Activated T-helper 1 cell treated with Interleukin-2 at 50 U/mL for 16 hours (primary cell): ENCODE data around the gene LRRC9.
"Not testable (repeated sequence)": the region's sequence is repeated elsewhere in the genome, so short reads cannot be mapped to it uniquely, and the experiment has no call there.

ENCODE experiments used
- DNase-seq: peaks from one replicate; pipeline ENCODE4 v3.0.0-alpha.2; 2020; ENCODE audit warnings: low read depth

The LRRC9 gene

DNA sequence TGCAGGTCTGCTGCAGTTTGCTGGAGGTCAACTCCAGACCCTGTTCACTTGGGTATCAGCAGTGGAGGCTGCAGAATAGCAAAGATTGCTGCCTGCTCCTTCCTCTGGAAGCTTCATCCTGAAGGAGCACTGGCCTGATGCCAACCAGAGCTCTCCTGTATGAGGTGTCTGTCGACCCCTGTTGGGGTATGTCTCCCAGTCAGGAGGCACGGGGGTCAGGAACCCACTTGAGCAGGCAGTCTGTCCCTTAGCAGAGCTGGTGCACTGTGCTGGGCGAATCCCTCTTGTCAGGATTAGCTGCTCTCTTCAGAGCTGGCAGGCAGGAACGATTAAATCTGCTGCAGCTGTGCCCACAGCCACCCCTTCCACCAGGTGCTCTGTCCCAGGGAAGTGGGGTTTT lies 37.9 kb downstream of the LRRC9 start:
- DNase-seq: not testable (repeated sequence)

DNA sequence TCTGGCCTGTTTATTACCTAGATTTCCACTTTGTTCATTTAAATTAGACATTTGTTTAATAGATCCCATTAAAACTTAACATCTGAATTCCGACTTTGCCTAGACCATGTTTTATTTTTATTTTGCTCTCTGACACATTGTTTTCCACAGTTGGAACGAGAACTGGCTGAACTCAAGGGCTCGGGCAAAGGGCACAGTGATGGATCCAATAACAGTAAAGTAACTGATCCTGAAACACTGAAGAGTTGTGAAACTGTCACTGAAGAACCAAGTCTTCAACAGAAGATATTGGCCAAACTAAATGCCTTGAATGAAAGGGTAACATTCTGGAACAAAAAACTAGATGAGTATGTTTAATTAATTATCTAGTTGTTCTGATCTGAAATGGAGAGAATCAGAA lies 39.7 kb downstream of the LRRC9 start:
- no peak for DNase-seq

DNA sequence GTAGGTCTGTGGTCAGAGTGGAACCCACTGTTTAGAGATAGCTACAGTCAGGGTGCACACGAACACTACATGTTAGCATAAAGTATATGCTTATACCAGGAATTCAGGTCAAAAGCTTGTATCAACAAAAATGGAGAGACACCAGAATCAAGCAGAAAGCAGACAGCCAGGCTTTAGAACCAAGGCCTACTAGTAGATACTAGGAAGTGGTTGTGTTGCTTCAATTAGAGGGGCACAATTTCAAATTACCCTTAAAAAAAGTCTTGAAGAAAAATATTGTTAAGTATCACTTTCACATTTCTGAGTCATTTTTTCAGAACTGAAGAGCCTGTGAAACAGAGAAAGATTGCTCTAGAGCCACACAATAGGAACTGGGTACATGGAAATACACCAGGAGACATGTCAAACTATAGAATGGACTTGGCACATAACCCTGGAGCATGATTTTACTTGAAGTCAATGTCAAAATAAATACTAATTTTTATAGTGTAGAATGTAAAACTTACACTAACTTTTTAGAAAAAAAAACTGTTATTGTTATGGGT lies 41.6 kb downstream of the LRRC9 start:
- no peak for DNase-seq

DNA sequence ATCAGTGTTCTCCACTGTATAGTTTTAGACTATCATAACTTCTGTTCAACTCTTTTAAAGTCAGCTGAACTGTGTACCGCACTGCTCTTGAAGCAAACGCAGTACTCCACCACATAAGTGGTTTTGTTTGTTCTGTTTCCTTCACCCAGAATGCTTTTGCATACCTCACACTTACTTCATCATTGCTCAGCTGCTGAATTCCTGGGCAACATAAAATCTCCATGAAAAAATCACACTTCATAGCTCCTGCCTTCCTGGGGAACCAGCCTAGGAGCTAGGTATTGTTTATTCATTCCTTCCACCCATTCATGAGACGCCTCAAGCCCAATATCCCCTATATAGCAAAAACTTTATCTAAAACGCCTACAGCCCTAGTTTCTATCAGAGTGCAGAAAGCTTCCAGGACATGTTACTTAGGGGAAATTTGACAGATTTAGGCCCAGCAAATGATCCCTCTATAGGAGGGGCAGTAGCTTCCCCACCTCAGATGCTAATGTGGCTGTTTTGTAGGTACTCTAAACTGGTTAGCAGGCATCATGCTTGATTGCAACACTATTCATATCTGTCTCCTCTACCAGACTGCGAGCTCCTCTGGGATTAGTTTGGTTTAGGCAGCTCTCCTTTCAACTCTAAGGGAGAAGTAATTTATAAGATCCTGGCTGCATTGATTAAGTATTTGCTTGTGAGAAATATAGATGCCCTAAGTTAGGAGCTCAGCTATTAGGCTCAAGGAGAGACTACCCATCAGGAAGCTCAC lies 44.5 kb downstream of the LRRC9 start:
- no peak for DNase-seq

DNA sequence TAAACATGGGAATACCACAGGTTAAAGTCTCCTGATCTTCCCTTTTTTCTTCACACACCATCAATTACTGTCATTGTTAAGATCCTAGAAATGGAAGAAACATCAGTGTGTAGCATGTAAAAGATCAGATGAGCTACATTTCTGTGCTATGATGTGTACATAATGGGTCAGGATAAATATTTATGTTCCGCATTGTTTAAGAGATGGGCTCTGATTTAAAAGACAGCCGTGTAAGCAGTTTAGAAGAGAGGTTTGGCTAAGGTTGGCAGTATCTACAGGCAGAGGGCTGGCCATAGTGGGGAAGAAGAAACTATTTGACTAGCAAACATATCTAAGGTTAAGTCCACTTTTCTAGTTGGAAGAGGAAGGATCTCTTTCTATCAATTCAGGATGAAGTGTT lies 49.4 kb downstream of the LRRC9 start:
- no peak for DNase-seq

DNA sequence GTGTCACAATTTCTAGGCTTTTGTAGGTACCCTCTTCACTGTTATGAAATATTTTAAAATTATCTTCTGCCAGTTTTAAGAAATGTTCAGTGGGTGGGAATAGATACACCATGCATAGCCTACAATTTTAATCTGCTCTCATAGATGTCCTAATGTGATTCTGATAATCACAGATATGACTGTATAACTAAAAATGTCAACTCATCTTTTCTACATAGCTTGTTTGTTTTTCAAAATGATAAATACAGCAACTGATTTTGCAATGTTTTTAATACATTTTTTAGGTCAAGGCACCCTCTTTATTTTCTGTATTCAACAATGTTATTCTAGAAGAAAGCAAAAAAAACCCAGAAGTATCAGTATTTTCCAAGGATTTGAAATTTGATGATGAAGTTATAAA lies 61.6 kb downstream of the LRRC9 start:
- no peak for DNase-seq

DNA sequence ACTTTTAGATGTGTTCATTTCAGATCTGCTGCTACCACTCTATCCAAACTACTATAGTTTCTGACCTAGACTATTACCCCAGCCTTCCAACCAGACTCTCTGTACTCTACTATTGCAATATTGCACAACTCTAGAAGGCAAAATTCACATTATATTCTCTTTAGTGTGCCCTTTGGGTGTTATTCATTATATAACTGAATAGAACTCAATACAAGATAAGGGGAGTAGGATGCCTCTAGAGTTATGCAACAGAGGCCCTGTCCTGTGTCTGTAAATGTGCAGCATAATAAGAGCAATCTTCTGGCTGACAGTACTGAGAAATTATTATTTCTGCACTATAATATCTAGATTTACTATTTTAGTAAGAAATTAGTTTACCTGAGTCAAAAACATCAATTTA lies 63.1 kb downstream of the LRRC9 start:
- no peak for DNase-seq

DNA sequence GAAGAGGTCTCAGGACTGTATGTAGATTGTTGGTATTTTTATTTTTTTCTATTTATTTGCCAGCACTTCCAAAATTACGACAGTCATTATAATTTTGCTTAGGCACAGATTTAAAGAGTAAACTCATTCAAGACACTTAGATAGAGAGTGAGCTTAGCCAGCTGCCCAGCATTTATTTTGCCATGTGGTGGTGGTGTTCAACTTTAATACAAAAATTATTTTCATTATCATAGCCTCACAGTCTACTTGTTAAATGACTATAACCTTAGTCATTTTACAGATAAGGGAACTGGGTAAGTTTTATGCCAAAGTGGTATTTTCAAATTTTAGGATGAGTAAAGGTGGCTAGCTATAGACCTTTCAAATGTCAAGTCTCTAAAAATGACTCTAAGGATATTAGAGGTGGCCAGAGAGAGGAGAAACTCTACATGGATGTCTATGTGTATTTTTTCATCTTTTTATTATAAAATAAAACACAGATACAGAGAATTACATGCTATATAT lies 66.7 kb downstream of the LRRC9 start:
- no peak for DNase-seq

DNA sequence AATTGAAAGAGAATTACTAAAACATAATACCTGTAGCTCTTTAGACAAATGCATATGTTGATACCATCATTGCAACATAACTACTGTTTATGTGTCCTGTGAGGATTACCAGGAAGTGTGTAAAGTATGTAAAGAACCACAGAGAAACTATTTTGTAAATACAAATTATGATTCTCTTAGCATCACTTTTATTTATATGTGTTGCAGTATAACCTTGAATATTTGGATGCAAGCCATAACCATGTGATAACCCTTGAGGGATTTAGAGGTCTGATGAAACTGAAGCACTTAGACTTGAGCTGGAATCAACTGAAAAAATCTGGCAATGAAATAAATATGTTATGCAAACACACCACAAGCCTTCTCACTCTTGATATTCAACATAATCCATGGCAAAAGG lies 77.5 kb downstream of the LRRC9 start:
- DNase-seq: no peak

DNA sequence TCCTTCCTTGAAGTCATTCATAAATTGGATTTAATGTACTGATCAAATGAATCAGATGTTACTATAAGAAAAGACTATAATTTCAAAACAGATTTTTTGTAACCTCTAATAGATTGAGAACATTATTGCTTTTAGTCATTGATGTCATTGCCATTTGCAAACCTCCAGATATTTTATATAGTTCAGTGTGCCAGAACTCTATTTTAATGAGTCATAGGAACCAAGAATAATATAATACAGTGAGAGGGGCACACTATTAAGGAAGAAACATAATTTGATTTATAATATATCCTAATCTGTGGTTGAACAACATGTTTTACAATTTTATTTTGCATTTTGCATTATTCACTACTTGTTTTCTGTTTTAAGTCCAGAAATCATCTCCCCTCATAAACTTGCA lies 78.0 kb downstream of the LRRC9 start:
- no peak for DNase-seq

DNA sequence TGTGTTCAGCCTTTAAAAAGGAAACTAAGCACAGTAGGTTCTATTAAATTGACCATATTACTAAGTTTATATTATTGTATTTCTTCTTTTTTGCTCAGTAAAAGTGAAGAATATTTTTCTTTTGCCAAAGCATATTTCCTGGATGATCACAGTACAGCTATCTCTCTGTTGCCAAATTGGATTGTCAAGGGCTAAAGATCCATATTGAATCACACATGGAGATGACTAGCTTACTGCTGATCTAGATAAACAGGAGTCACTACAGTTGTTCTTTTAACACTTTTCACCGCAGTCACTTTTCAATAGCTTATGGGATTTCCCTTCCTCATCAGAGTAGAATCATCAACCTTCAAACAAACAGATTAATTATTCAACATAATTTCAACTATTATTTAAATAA lies 78.6 kb downstream of the LRRC9 start:
- no peak for DNase-seq

DNA sequence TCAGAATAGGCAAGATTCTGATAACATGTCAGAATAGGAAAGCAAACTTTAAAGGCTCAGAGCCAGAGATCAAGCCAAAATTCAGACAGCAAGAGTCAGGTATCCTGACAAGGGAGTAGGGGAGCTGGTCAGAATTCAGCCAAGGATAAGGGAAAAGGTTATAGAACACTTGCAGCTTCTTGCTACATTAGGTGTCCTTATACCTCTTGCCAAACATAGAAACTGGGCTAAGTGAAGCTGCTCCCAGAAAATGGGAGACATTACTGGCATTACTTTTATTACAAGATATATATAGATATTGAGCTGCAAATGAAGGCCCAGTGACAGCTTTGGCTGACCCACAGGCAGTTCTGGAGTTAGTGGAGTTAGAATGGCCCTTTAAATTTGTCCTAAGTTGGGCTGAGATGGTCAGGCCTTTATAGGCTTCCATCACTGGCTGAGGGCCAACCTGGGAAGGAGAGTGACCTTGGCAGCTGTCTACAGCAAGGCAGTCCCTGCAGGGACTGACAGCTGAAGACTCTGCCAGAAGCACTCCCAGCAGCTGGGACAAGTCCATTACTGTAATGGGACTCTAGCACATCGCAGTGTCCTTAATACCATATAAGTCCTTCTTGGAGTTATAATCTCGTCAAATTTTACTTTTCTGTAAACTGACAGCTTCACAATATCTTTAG lies 83.0 kb downstream of the LRRC9 start:
- DNase-seq: no peak

DNA sequence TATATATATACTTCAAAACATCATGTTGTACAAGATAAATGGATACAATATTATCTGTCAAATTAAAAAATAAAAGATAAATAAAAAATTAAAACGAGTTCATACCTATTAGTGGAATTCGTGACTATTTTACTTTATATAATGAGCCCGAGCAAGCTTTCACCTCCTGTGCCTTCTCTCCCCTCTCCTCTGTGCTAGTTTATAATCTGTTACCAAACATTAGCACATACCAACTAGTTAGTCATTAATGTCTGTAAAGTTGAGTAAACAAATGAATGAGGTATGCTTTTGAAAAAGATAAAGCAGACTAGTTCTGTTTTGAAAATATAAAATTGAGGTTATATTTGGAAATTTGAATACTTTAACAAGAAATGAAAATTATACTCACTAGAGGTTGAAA lies 84.0 kb downstream of the LRRC9 start:
- no peak for DNase-seq

DNA sequence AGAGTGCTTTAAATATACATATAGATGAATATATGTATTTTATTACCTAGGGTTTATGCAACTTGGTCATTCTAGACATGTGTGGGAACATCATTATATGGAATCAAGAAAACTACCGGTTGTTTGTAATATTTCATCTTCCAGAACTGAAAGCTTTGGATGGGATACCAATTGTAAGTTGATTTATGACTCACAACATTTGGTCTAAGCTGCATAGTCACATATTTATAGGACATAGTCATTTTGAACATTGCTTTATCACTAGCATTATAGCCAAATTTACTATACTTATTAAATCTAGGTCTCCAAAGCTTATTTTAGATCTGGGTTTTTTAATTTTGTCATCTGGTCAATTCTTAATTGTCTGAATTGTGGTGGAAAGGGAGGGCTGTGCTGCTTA lies 88.1 kb downstream of the LRRC9 start:
- no peak for DNase-seq

DNA sequence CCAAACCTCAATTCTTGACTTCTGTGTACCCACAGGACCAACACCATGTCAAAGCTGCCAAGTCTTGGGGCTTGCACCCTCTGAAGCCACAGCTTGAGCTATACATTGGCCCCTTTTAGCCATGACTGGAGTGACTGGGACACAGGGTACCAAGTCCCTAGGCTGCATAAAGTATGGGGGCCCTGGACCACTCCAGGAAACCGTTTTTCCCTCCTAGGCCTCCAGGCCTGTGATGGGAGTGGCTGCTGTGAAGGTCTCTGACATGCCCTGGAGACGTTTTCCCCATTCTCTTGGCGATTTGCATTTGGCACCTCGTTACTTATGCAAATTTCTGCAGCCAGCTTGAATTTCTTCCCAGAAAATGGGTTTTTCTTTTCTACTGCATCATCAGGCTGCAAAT lies 90.3 kb downstream of the LRRC9 start:
- not testable (repeated sequence) for DNase-seq

DNA sequence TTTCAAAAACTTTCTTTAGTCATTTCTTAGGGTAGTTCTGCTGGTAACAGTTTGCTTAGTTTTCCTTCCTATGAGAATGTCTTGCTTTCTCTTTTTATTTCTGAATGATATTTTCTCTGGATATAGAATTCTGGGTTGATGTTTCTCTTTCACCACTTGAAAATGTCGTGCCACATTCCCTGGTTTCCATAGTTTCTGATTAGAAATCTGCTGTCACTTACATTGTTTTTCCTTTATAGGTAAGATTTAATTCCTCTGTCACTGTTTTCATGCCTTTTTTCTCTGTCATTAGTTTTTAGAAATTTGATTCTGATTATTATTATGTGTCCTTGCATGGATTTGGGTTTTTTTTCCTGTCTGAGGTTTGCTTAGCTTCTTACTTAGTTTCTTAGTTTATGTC lies 94.5 kb downstream of the LRRC9 start:
- DNase-seq: no peak

DNA sequence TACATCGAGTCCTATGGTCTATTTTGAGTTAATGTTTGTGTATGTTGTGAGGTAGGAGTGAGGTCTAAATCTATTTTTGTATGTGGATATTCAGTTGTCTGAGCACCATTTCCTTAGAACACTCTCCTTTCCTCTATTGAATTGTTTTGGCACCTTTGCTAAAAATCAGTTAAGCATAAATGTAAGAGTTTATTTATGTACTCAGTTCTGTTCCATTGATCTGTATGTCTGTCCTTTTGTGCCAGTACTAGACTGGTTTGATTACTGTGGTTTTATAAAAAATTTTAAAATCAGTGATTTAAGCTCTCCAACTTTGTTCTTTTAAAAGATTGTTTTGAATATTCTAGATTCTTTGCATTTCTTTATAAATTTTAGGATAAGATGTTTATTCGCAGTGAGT lies 101.7 kb downstream of the LRRC9 start:
- DNase-seq: no peak

DNA sequence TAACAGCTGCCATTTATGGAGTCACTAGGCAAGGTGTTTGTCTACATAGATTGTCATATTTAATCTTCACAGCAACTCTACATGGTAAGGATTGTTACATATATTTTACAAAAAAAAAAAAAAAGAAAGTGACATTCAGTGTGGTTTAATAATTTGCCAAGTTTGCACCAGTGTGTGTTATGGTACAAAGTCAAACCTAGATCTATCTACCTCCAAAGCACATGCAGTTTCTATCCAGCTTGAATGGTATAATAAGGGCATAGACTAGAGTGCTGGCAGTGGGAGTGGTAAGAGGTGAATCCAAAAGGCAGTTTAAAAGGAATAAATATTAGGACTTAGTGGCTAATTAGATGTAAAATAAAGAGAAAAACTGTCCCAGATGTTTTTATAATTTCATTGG lies 105.6 kb downstream of the LRRC9 start:
- DNase-seq: no peak

DNA sequence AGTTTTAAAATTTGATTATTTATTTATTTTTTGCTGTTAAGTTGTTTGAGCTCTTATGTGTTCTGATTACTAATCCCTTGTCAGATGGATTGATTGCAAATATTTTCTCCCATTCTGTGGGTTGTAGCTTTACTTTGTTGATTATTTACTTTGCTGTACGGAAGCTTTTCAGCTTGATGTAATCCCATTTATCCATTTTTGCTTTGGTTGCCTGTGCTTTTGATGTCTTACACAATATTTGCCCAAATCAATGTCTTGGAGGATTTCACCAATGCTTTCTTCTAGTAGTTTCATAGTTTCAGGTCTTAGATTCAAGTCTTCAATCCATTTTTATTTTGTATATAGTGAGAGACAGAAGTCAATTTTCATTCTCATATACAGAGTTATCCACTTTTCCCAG lies 115.2 kb downstream of the LRRC9 start:
- no peak for DNase-seq

DNA sequence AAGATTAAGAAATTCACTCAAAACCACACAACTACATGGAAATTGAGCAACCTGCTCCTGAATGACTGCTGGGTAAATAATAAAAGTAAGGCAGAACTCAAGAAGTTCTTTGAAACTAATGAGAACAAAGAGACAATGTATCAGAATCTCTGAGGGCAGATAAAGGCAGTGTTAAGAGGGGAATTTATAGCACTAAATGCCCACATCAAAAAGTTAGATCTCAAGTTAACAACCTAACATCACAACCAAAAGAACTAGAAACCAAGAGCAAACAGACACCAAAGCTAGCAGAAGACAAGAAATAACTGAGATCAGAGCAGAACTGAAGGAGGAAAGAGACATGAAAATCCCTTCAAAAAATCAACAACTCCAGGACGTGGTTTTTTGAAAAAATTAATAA lies 128.0 kb downstream of the LRRC9 start:
- DNase-seq: not testable (repeated sequence)

DNA sequence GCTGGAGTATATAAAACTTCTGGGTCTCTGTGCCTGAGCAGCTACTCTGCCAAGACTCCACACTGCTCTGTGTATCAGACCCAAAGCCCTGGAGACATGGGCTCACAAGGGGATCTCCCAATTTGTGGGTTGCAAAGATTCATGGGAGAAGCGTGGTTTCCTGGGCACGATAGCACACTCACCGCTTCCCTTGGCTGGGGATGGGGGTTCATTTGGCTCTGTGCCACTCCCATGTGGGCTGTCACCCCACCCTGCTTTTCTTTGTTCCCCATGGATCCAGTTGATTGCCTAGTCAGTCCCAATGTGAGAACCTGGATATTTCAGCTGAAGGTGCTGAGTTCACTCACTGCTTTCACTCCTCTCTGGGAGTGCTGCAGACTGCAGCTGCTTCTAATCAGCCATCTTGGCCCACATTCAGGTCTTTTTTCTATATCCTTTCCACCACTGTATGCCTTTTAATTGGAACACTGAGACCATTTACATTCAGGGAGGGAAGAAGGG lies 131.8 kb downstream of the LRRC9 start:
- DNase-seq: no peak

DNA sequence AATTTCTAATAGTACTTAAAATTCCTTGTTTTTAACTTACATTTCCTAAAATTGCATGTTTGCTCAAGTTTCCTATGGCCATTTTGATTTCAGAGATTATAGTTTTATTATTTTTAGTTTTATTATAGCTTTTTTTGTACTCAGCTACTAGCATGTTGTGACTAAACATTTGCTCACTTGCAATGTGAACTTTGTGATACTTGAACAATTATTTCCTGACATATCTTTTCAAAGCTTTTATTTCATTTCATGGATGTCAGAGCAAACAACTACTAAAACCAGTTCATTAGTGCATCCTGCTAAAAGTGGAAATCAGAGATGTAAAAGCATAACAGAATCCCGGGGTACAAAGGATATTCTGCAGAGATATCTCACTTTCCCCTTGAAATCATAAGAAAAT lies 138.1 kb downstream of the LRRC9 start:
- DNase-seq: no peak

DNA sequence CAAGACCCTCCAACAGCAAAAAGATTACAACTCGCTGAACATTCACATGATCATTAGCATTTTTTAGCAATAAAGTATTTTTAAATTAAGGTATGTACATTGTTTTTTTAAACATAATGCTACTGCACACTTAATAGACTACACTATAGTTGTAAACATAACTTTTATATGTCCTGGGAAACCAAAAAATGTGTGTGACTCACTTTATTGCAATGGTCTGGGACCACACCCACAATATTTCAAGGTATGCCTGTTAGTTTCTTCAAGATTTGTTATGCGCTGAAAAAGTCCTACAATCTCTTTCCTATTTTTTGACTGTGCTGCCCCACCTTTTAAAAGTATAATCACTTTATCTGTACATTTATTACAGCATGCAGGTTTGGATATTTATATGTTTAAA lies 141.4 kb downstream of the LRRC9 start:
- no peak for DNase-seq
